HepG2 (cell line): Measurements from ENCODE around the gene S100Z. TPM values are rescaled to one million over a fixed set of nuclear protein-coding genes. Genes with fewer than 3 reads are reported as not detected.

Experiments
- ATF7 ChIP-seq, 2 experiments: fragments of 450-650 bp in 1 of 2; sonication (generic) in 1 of 2; formaldehyde crosslinking in 1 of 2; IDR thresholded peaks; 2 replicates each; pipeline versions ENCODE4 v1.4.0 to v1.6.1; 2016 to 2020; ENCODE audit warnings: antibody characterized with exemption in 1 of 2, mild to moderate bottlenecking in 1 of 2, missing genetic modification reagents in 1 of 2
- ZFP1 ChIP-seq: IDR thresholded peaks from 2 replicates; pipeline ENCODE4 v1.6.1; 2016
- ZNF24 ChIP-seq: fragments of 450-650 bp; IDR thresholded peaks from 2 replicates; pipeline ENCODE4 v1.6.1; 2017; ENCODE audit warnings: antibody characterized with exemption, mild to moderate bottlenecking
- ZNF296 ChIP-seq: sonication (generic); formaldehyde crosslinking; conservative IDR thresholded peaks from 2 replicates; pipeline ENCODE4 v1.5.0; 2020; ENCODE audit warnings: mild to moderate bottlenecking, missing genetic modification reagents
- ZNF407 ChIP-seq: sonication (generic); formaldehyde crosslinking; IDR thresholded peaks from one replicate; pipeline ENCODE4 v1.5.1; 2020; ENCODE audit warnings: mild to moderate bottlenecking, missing genetic modification reagents; ENCODE audit errors: not compliant biosample characterization
- ZNF710 ChIP-seq: sonication (generic); formaldehyde crosslinking; IDR thresholded peaks from 2 replicates; pipeline ENCODE4 v1.5.0; 2020; ENCODE audit warnings: mild to moderate bottlenecking, missing genetic modification reagents, borderline replicate concordance
- ZNF746 ChIP-seq: sonication (generic); formaldehyde crosslinking; IDR thresholded peaks from 2 replicates; pipeline ENCODE4 v1.8.0; 2022; ENCODE audit warnings: mild to moderate bottlenecking, missing genetic modification reagents
- ZNF883 ChIP-seq: sonication (generic); formaldehyde crosslinking; IDR thresholded peaks from 2 replicates; pipeline ENCODE4 v1.5.1; 2020; ENCODE audit warnings: mild to moderate bottlenecking, missing genetic modification reagents; ENCODE audit errors: not compliant biosample characterization
- polyA plus RNA-seq, 8 experiments: library from polyadenylated mRNA; depleted of rRNA in 3 of 8; stranded (reverse) in 7 of 8; unstranded in 1 of 8; fragments of >200 nt; fragmentation: Illumina TruSeq in 4 of 8; extraction: Trizol in 4 of 8; gene quantifications; 2 replicates each; pipeline versions ENCODE4 v1.2.1 to v1.2.3, GENCODE V29; 2011 to 2016; ENCODE audit warnings: low read depth in 4 of 8, missing spikeins in 1 of 8, mixed read lengths in 1 of 8; ENCODE audit not compliant: insufficient read depth in 1 of 8
- total RNA-seq, 5 experiments: library from RNA; depleted of rRNA; stranded (reverse); fragments of >200 nt; fragmentation: Illumina TruSeq; extraction: Trizol; gene quantifications; 2 replicates each; pipeline ENCODE4 v1.2.3, GENCODE V29; 2016; ENCODE audit warnings: low read depth in 1 of 5

Gene S100Z
- total and polyA plus RNA-seq, 2 of the 13 experiments (the other 11 are each of a cell fraction or from before 2014, with no cell fraction given): 0.22 TPM; not detected in 1

DNA sequence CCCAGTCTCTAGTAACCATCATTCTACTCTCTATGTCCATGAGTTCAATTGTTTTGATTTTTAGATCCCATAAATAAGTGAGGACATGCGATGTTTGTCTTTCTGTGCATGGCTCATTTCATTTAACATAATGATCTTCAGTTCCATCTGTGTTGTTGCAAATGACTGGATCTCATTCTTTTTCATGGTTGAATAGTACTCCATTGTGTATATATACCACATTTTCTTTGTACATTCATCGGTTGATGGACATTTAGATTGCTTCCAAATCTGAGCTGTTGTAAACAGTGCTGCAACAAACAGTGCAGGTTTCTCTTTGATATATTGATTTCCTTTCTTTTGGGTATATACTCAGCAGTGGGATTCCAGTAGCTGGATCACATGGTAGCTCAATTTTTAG lies 46.4 kb downstream of the S100Z start (continued):
- no peak for TF ChIP-seq ZNF407 (CRISPR knock-in tag)
- TF ChIP-seq ZNF883 (CRISPR knock-in tag): no peak
- no peak for TF ChIP-seq ZNF24
- no peak for TF ChIP-seq ATF7 (IDR thresholded peaks at IDR 0.05)
- no peak for TF ChIP-seq ATF7 (CRISPR knock-in tag; IDR thresholded peaks at IDR 0.05)
- TF ChIP-seq ZNF296 (CRISPR knock-in tag): no peak
- TF ChIP-seq ZNF710 (CRISPR knock-in tag): no peak
- no peak for TF ChIP-seq ZNF746 (CRISPR knock-in tag)
- TF ChIP-seq ZFP1 (CRISPR knock-in tag): no peak
